Left lung (tissue), 10 donors: Measurements from ENCODE around the gene PLEKHA7. TPM values are rescaled to one million over a fixed set of nuclear protein-coding genes. Genes with fewer than 3 reads are reported as not detected.

Experiments used
- ATAC-seq: fragments of 200-7000 bp; cut with Tn5 transposase; one replicate; pipeline ENCODE4 v1.9.1; 2020; ENCODE audit warnings: moderate library complexity
- DNase-seq, 4 donors: peaks; one replicate each; pipeline ENCODE4 v3.0.0-alpha.2; 2013 to 2020
- H3K27ac ChIP-seq, 2 donors: fragments of 200-600 bp; sonication (generic) in 1 of 2; one replicate each; pipeline versions ENCODE4 v1.5.0 to v1.8.0; 2020 to 2021
- H3K27me3 ChIP-seq, 2 donors: fragments of 200-600 bp; sonication (generic) in 1 of 2; one replicate each; pipeline versions ENCODE4 v1.5.0 to v1.8.0; 2020 to 2021
- H3K36me3 ChIP-seq, 2 donors: fragments of 200-600 bp; sonication (generic) in 1 of 2; one replicate each; pipeline versions ENCODE4 v1.5.0 to v1.8.0; 2020 to 2021
- H3K4me1 ChIP-seq, 2 donors: fragments of 200-600 bp; one replicate each; pipeline ENCODE4 v1.8.0; 2021
- H3K4me3 ChIP-seq, 2 donors: fragments of 200-600 bp; sonication (generic) in 1 of 2; one replicate each; pipeline versions ENCODE4 v1.5.0 to v1.8.0; 2020 to 2021; ENCODE audit warnings: mild to moderate bottlenecking in 1 of 2
- H3K9me3 ChIP-seq, 2 donors: fragments of 200-600 bp; sonication (generic) in 1 of 2; one replicate each; pipeline versions ENCODE4 v1.5.0 to v1.8.0; 2020 to 2021
- intact Hi-C, 2 donors: fragments of 100-400 bp; cut with DNase I; formaldehyde crosslinking; loops; one replicate each; pipeline versions ENCODE4 v1.11.2 to v1.14.2; 2022
- polyA plus RNA-seq, 6 donors: library from polyadenylated mRNA; unstranded; fragments of 120-200 nt; gene quantifications; one replicate each; pipeline ENCODE4 v1.2.1, GENCODE V29; 2013; ENCODE audit not compliant: insufficient read length in 6 of 6
- total RNA-seq, 2 donors: library from RNA; stranded (reverse); fragmentation: NEBNext Ultra II Directional; extraction: Animal tissue kit (Norgen Biotek cat#: 25700); gene quantifications; one replicate each; pipeline ENCODE4 v1.2.1, GENCODE V29; 2021
- TF ChIP-seq, protein P1 (sequence below), 2 donors: fragments of 200-600 bp; sonication (generic) in 1 of 2; IDR thresholded peaks; one replicate each; pipeline versions ENCODE4 v1.5.0 to v1.8.0; 2021; ENCODE audit warnings: antibody characterized with exemption in 2 of 2
- donor health status: DM: no; HTN: yes; CAD: no.
- donor health status: DM: no; HTN: no; CAD: no.

PLEKHA7 gene
- total and polyA plus RNA-seq, 8 donors = 24.4 to 33.7 (median 29.6) TPM

DNA sequence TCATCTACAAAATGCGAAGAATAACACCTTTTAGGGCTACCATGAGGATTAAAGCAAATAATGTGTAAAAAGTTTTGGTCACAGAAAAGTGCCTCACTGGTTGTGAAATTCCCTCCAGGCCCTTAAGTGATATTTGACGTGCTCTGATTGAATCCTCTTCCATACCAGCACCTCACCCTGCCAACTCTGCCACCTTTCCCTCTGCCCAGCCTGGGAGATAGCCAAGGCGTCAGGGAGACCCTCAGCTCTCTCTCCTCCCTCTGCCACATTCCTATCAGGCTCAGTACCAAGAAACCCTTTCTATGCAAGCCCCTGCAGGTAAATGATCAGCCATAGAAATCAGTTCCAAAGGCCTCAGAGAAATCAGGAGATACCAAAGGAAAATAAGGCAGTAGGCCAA is 21.4 kb downstream of the PLEKHA7 start:
- TF ChIP-seq, protein P1, sequence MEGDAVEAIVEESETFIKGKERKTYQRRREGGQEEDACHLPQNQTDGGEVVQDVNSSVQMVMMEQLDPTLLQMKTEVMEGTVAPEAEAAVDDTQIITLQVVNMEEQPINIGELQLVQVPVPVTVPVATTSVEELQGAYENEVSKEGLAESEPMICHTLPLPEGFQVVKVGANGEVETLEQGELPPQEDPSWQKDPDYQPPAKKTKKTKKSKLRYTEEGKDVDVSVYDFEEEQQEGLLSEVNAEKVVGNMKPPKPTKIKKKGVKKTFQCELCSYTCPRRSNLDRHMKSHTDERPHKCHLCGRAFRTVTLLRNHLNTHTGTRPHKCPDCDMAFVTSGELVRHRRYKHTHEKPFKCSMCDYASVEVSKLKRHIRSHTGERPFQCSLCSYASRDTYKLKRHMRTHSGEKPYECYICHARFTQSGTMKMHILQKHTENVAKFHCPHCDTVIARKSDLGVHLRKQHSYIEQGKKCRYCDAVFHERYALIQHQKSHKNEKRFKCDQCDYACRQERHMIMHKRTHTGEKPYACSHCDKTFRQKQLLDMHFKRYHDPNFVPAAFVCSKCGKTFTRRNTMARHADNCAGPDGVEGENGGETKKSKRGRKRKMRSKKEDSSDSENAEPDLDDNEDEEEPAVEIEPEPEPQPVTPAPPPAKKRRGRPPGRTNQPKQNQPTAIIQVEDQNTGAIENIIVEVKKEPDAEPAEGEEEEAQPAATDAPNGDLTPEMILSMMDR (IDR thresholded peaks at IDR 0.05) = no peak
- intact Hi-C loops = no loop called here
- no peaks in the 10 kb centered on the region for H3K36me3 ChIP-seq
- no peaks in the 10 kb centered on the region for H3K4me1 ChIP-seq
- no peaks in the 10 kb centered on the region for H3K9me3 ChIP-seq
- H3K27me3 ChIP-seq = no peaks in the 10 kb centered on the region
- no peak for DNase-seq
- no peak overlapping the region for H3K4me3 ChIP-seq
- H3K27ac ChIP-seq = peak overlapping the region in 1 of 2 donors; percentile 46
- ATAC-seq = peak; percentile 13

DNA sequence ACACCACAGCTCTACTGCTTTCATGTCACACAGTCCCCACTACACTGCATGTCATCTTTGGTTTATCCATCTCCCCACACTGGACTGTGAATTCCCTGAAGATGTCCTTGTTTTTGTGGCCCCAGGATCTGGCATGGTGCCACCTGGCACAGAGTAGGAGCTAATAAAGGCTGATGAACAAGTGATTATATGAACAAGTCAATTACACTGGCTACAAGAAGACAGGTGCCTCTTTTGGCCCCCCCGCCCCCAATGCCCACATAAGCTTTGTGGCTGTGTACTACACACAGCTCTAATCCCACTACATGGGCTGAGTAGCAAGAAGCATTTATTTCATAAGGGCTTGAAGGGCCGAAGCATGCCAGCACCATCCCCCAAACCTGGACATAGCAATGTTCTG is 24.7 kb downstream of the PLEKHA7 start:
- no peak for ATAC-seq
- TF ChIP-seq, protein P1 (IDR thresholded peaks at IDR 0.05) = no peak
- Histone ChIP-seq H3K4me1 (peaks cover 9 to 11% of the 10 kb centered on the region in 2 donors), H3K27ac (no peak overlapping the region), H3K27me3 (no peaks in the 10 kb centered on the region), H3K9me3 (no peaks in the 10 kb centered on the region), H3K36me3 (no peaks in the 10 kb centered on the region), H3K4me3 (no peak overlapping the region)
- no peak for DNase-seq
- intact Hi-C loops = no loop called here

DNA sequence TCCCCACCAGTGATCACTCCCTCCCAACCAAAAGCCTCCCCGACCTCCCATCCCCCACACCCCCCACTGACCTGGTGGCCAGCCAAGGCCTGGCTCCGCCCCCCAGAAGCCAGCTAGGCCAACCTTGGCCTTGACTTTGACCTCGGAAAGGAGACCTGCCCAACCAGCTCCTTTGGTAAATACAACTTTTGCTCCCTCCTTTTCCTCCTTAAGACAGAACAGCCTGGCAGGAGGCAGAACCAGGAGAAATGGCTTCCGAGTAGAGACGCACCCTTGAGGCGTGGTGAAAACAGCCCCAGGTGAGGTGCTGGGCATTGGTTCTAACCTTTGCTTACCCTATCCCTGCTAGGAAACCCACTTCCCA is 27.0 kb downstream of the PLEKHA7 start:
- Histone ChIP-seq H3K4me3 (no peak overlapping the region), H3K4me1 (peaks cover 10 to 11% of the 10 kb centered on the region in 2 donors), H3K27me3 (no peaks in the 10 kb centered on the region), H3K9me3 (no peaks in the 10 kb centered on the region), H3K27ac (peak overlapping the region; percentile 24 to 67), H3K36me3 (no peaks in the 10 kb centered on the region)
- intact Hi-C loops = no loop called here
- TF ChIP-seq, protein P1 (IDR thresholded peaks at IDR 0.05) = no peak
- DNase-seq (peak in 2 of 4 donors; percentile 52 to 70), ATAC-seq (peak; percentile 78)

DNA sequence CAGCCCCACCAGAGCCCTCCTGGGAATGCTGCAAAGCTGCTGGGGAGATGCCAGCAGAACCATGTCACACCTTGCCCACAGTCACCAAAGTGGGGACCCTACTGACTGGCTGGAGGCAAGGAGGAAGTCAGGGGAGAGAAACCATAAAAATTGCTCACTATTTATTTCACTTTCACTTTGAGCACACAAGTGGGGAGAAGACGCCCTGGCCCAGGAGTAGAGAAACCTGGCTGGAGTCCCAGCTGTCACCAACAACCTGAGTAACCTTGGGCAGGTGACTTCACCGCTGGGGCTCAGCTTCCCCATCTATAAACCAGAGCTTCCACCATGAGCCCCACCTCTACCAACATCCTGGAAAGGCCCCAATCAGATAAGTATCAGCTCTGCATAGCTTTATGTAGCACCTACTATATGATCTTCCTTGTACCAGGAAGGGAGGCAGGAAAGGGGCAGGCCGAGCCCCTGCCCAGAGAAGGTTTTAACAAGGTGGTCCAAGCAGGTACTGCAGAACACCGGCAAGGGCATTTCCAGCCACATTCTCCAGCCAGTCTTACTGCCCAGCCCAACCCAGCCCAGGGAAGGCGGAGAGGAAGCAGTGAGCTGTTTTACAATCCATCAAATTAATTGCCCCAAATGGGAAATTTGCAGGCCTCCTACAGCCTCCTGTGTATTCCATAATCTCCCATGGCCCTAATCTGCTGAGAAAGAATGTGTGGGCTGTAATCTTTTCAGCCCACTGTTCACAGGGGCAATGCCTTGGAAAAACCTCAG is 27.6 kb downstream of the PLEKHA7 start:
- Histone ChIP-seq H3K27me3 (no peaks in the 10 kb centered on the region), H3K4me1 (peaks cover 14 to 16% of the 10 kb centered on the region in 2 donors), H3K36me3 (no peaks in the 10 kb centered on the region), H3K9me3 (no peaks in the 10 kb centered on the region), H3K4me3 (no peak overlapping the region), H3K27ac (peak overlapping the region; percentile 24 to 41)
- ATAC-seq (peak; percentile 75), DNase-seq (peak in 2 of 4 donors; percentile 70 to 81)
- intact Hi-C loops = no loop called here
- TF ChIP-seq, protein P1 (IDR thresholded peaks at IDR 0.05) = no peak

DNA sequence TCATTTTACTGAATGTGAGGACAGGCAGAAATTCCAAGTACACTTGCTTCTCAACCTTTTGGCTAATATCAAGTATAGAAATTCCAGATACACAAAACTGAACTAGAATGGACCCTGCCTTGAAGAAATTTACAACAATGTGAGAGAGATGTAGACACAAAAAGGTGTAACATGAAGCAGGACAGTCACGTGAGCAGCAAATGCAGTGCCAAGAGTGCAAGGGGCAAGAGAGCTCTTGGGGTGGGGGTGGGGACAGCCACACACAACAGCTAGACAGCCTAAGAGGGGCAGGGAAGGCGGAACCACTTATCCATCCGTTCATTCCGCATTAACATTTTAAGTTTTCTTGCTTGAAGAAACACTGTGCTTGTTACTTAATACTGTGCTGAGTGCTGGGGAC is 28.9 kb downstream of the PLEKHA7 start:
- peaks cover 14 to 16% of the 10 kb centered on the region in 2 donors for H3K4me1 ChIP-seq
- DNase-seq = peak in 1 of 4 donors; percentile 49
- intact Hi-C loops = no loop called here
- H3K4me3 ChIP-seq = no peak overlapping the region
- H3K27ac ChIP-seq = peak overlapping the region in 1 of 2 donors; percentile 10
- no peaks in the 10 kb centered on the region for H3K9me3 ChIP-seq
- peak; percentile 2 for ATAC-seq
- TF ChIP-seq, protein P1 (IDR thresholded peaks at IDR 0.05) = no peak
- H3K27me3 ChIP-seq = no peaks in the 10 kb centered on the region
- H3K36me3 ChIP-seq = no peaks in the 10 kb centered on the region
